ENCODE results near the gene KRT84. TPM values are rescaled to one million over a fixed set of nuclear protein-coding genes. Genes with fewer than 3 reads are reported as not detected.

KRT84 gene
- total RNA-seq, 1 experiment from 2014 or later = not detected

GRCh38 chr12:52366738-52367485, 18.5 kb downstream of the KRT84 start, which contains the start of gene KRT85:
TSS of gene KRT85 (minus strand) at chr12:52367481. CDS start at chr12:52367405, 76 bp downstream.
- in situ Hi-C loops (cut with HindIII; ENCODE audit: low sequenced_read_pairs) = no loop called here
- DNase-seq (ENCODE audit: low spot score) = no peak

- in situ Hi-C loops (cut with HindIII; ENCODE audit: low sequenced_read_pairs) = no loop called here
Observed at GRCh38 chr12:52364901-52365489, 20.5 kb downstream of the KRT84 start.

GRCh38 chr12:52364061-52364460, 21.4 kb downstream of the KRT84 start:
- DNase-seq (ENCODE audit: low spot score) = no peak
- in situ Hi-C loops (cut with HindIII; ENCODE audit: low sequenced_read_pairs) = no loop called here

More at GRCh38 chr12:52364901-52365489, 20.5 kb downstream of the KRT84 start:
- no peak for DNase-seq (ENCODE audit: low spot score)

GRCh38 chr12:52363111-52363679, 22.3 kb downstream of the KRT84 start:
- in situ Hi-C loops (cut with HindIII; ENCODE audit: low sequenced_read_pairs) = no loop called here
- DNase-seq (ENCODE audit: low spot score) = no peak

- no peak for DNase-seq (ENCODE audit: low spot score)
- in situ Hi-C loops (cut with HindIII; ENCODE audit: low sequenced_read_pairs) = no loop called here
Observed at GRCh38 chr12:52362118-52362726, 23.2 kb downstream of the KRT84 start.

GRCh38 chr12:52361553-52361952, 23.9 kb downstream of the KRT84 start:
- DNase-seq (ENCODE audit: low spot score) = no peak
- in situ Hi-C loops (cut with HindIII; ENCODE audit: low sequenced_read_pairs) = no loop called here

GRCh38 chr12:52360663-52361271, 24.7 kb downstream of the KRT84 start:
- in situ Hi-C loops (cut with HindIII; ENCODE audit: low sequenced_read_pairs) = no loop called here
- no peak for DNase-seq (ENCODE audit: low spot score)

- DNase-seq (ENCODE audit: low spot score) = no peak
- in situ Hi-C loops (cut with HindIII; ENCODE audit: low sequenced_read_pairs) = no loop called here
Observed at GRCh38 chr12:52360106-52360662, 25.3 kb downstream of the KRT84 start.

GRCh38 chr12:52359621-52360061, 25.8 kb downstream of the KRT84 start:
- in situ Hi-C loops (cut with HindIII; ENCODE audit: low sequenced_read_pairs) = no loop called here
- no peak for DNase-seq (ENCODE audit: low spot score)

GRCh38 chr12:52358575-52359350, 26.7 kb downstream of the KRT84 start:
- in situ Hi-C loops (cut with HindIII; ENCODE audit: low sequenced_read_pairs) = no loop called here
- no peak for DNase-seq (ENCODE audit: low spot score)

GRCh38 chr12:52356762-52357580, 28.5 kb downstream of the KRT84 start:
- in situ Hi-C loops (cut with HindIII; ENCODE audit: low sequenced_read_pairs) = no loop called here
- DNase-seq (ENCODE audit: low spot score) = no peak

GRCh38 chr12:52356031-52356761, 29.3 kb downstream of the KRT84 start:
- DNase-seq (ENCODE audit: low spot score) = no peak
- in situ Hi-C loops (cut with HindIII; ENCODE audit: low sequenced_read_pairs) = no loop called here

GRCh38 chr12:52355176-52355575, 30.3 kb downstream of the KRT84 start:
- no peak for DNase-seq (ENCODE audit: low spot score)
- in situ Hi-C loops (cut with HindIII; ENCODE audit: low sequenced_read_pairs) = no loop called here

GRCh38 chr12:52354200-52354599, 31.3 kb downstream of the KRT84 start:
- DNase-seq (ENCODE audit: low spot score) = no peak
- in situ Hi-C loops (cut with HindIII; ENCODE audit: low sequenced_read_pairs) = no loop called here

- DNase-seq (ENCODE audit: low spot score) = no peak
- in situ Hi-C loops (cut with HindIII; ENCODE audit: low sequenced_read_pairs) = no loop called here
Observed at GRCh38 chr12:52353766-52354165, 31.7 kb downstream of the KRT84 start.

- in situ Hi-C loops (cut with HindIII; ENCODE audit: low sequenced_read_pairs) = no loop called here
- no peak for DNase-seq (ENCODE audit: low spot score)
Observed at GRCh38 chr12:52352951-52353350, 32.5 kb downstream of the KRT84 start.

Measured in G401 (cell line).